ENCODE results near the gene DOCK4. TPM values are rescaled to one million over a fixed set of nuclear protein-coding genes. Genes with fewer than 3 reads are reported as not detected.

The DOCK4 gene
- total RNA-seq, 3 donors from 2014 or later: 1.1 to 2.1 (median 2.1) TPM

DNA sequence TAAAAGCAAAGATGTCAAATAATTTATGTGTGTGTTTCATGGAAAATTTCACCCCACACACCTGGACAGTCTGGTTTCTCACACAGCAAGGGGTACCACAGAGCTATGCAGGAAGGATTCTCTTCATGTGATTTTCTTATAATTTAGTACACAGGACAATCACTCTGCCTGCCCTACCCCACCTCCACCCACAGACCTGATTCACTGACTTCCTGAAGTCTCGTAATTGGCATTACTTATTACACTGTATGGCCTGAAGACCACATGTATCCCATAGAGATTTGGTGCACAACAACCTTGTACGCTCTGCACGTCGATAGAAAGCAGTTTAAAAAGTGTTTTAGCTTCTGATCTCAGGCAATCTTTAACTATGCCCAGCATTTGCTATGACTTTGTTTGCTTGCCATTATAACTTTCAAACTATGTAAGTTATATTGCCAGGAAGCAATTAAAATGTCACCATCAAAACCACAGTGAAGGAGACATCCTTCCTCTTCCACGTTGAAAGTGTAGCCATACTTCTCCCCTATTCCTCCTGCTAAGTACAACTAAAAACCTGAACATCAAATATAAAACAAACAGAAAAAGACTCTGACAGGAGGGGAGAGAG is 364.5 kb downstream of the DOCK4 start:
- no peak for ATAC-seq
- no peaks in the 10 kb centered on the region for H3K36me3 Mint-ChIP-seq (ENCODE audit: insufficient read depth)
- H3K4me1 Mint-ChIP-seq (ENCODE audit: low read depth): no peaks in the 10 kb centered on the region
- H3K4me3 Mint-ChIP-seq: no peak overlapping the region
- DNase-seq: no peak
- H3K27me3 Mint-ChIP-seq (ENCODE audit: low read depth): no peaks in the 10 kb centered on the region
- peaks cover 3% of the 10 kb centered on the region for H3K9me3 Mint-ChIP-seq

DNA sequence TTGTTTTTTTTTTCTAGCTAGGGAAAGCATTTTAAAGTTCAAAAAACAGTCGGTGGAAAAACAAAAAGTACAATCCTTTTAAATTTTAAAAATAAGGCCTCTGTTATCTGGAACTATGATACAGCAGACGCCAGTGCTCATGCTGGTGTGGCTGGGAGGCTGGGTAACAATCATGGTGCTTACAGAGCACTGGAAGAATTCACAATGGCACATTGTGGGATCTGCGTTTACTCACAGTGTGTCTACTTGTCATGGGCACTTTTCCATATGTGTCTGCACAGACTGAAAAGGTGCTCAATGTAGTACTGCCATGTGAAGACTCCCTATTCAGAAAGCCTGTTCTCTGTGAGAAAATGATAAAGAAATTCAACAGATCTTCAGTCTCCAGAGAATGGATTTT is 365.7 kb downstream of the DOCK4 start:
- no peaks in the 10 kb centered on the region for H3K36me3 Mint-ChIP-seq (ENCODE audit: insufficient read depth)
- ATAC-seq: no peak
- H3K4me1 Mint-ChIP-seq (ENCODE audit: low read depth): no peaks in the 10 kb centered on the region
- H3K4me3 Mint-ChIP-seq: no peak overlapping the region
- H3K9me3 Mint-ChIP-seq: peaks cover 9% of the 10 kb centered on the region
- no peak for DNase-seq
- peaks cover 2% of the 10 kb centered on the region for H3K27me3 Mint-ChIP-seq (ENCODE audit: low read depth)

DNA sequence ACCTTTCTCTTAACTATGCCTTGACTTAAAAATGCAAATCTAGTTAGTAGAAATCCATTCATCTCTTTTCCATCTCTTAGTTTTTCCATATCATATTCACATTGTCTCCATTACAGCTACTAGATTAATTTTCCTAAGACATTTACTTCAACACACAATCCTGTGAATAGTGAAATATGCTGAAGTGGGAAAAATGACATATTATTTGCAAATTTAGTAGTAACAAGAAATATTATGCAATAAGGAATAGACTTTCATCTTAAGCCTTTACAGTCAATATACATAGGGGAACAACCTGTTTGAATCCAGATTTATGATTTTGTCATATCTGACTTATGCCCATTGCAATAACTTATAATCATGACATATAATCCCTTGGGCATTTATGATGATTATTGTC is 366.9 kb downstream of the DOCK4 start:
- H3K4me1 Mint-ChIP-seq (ENCODE audit: low read depth): no peaks in the 10 kb centered on the region
- ATAC-seq (no peak), DNase-seq (no peak)
- peaks cover 2% of the 10 kb centered on the region for H3K27me3 Mint-ChIP-seq (ENCODE audit: low read depth)
- no peaks in the 10 kb centered on the region for H3K36me3 Mint-ChIP-seq (ENCODE audit: insufficient read depth)
- H3K4me3 Mint-ChIP-seq: no peak overlapping the region
- peaks cover 9% of the 10 kb centered on the region for H3K9me3 Mint-ChIP-seq

DNA sequence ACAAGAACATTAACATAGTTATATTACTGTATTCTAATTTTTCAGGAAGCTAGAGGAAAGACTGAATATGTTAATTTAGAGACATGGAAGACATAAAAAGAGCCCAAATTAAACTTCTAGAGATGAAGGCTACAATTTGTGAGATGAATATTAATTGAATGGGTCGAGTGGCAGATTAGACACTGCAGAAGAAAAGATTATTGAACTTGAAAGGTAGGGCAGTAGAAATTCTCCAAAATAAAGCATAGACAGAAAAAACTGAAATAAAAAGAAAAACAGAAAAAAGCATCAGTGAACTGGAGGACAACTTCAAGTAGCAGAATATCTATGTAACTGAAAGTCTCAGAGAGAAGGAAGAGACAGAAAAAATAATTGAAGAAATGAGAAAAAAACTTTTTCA is 369.6 kb downstream of the DOCK4 start:
- no peaks in the 10 kb centered on the region for H3K4me1 Mint-ChIP-seq (ENCODE audit: low read depth)
- H3K27me3 Mint-ChIP-seq (ENCODE audit: low read depth): peaks cover 2% of the 10 kb centered on the region
- peaks cover 9% of the 10 kb centered on the region for H3K9me3 Mint-ChIP-seq
- ATAC-seq: no peak
- H3K36me3 Mint-ChIP-seq (ENCODE audit: insufficient read depth): no peaks in the 10 kb centered on the region
- no peak overlapping the region for H3K4me3 Mint-ChIP-seq
- no peak for DNase-seq

DNA sequence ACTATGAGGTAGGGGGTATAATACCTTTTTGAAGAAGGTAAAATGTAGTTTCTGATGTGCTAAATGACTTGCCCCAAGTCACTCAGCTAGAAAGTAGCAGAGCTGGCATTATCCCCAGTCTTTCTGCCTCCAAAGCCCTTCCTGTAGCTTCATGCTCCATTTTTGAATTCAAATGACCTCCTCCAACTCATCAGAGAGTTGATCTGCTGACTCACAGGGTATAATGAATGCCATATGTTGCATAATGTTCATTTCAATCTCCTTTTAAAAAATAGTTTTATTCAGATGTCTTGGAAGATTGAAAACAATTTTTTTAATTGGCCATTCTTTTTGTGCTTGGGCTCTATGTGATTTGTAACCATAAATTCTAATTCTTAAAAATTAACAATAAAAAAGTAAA is 371.1 kb downstream of the DOCK4 start:
- ATAC-seq (no peak), DNase-seq (no peak)
- peaks cover 9% of the 10 kb centered on the region for H3K9me3 Mint-ChIP-seq
- H3K36me3 Mint-ChIP-seq (ENCODE audit: insufficient read depth): no peaks in the 10 kb centered on the region
- no peaks in the 10 kb centered on the region for H3K4me1 Mint-ChIP-seq (ENCODE audit: low read depth)
- peaks cover 4% of the 10 kb centered on the region for H3K27me3 Mint-ChIP-seq (ENCODE audit: low read depth)
- H3K4me3 Mint-ChIP-seq: no peak overlapping the region

DNA sequence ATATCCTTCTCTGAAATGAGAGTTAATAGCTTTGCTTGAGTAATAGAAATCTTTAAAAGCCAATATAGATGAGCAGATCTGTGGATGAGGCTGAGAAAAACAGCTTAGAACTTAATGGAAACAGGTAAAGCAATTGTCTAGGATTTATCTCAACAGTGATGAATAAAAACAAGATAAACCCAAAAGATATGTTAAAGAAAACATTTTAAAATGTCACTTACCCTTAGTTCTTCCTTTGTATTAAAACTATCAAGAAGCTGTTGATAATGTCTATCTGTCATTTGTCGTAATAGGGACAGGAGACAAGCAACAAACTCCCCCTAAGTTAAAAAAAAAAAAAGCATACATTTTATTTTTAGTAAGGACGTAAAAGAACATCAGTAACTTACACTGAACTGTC is 371.8 kb downstream of the DOCK4 start:
- H3K27me3 Mint-ChIP-seq (ENCODE audit: low read depth): peaks cover 4% of the 10 kb centered on the region
- no peak for ATAC-seq
- H3K4me3 Mint-ChIP-seq: no peak overlapping the region
- H3K4me1 Mint-ChIP-seq (ENCODE audit: low read depth): no peaks in the 10 kb centered on the region
- no peaks in the 10 kb centered on the region for H3K36me3 Mint-ChIP-seq (ENCODE audit: insufficient read depth)
- peaks cover 9% of the 10 kb centered on the region for H3K9me3 Mint-ChIP-seq
- no peak for DNase-seq

DNA sequence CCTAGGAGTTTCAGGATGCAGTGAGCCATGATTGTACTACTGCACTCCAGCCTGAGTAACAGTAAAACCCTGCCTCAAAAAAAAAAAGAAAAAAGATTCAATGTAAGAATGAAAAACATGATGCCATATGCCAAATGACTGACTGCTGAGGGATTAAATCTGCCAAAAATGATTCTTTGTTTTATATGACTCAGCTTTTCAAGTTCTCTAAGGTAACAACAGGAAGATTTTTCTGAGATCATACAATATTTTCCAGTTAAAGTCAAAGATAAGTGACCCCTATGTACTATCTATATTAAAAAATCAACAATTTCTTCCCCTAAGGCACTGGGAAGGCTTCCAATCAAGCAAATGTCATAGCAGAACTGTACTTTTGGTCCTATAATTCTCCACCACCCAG is 372.7 kb downstream of the DOCK4 start:
- Mint-ChIP-seq H3K27me3 (ENCODE audit: low read depth) (peaks cover 4% of the 10 kb centered on the region), H3K4me3 (no peak overlapping the region), H3K36me3 (ENCODE audit: insufficient read depth) (no peaks in the 10 kb centered on the region), H3K9me3 (peaks cover 9% of the 10 kb centered on the region), H3K4me1 (ENCODE audit: low read depth) (no peaks in the 10 kb centered on the region)
- ATAC-seq (no peak), DNase-seq (no peak)

DNA sequence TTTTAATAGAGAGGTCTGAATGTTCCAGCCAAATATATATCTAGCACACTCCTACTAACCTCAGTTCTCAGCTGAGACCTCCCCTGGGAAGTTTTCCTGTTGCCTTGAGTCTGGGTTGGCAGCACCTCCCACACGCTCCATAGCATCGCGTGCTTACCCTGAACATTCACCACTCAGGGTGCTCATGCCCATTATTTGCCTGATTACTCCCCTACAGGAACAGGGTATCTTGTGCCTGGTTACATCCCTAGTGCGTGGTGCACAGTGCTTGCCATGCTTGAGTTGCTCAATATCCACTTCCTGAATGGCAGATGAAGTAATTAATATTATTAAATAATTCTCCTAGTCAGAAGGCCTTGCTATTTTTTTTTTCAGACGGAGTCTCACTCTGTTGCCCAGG is 374.0 kb downstream of the DOCK4 start:
- peaks cover 9% of the 10 kb centered on the region for H3K9me3 Mint-ChIP-seq
- peaks cover 4% of the 10 kb centered on the region for H3K27me3 Mint-ChIP-seq (ENCODE audit: low read depth)
- H3K36me3 Mint-ChIP-seq (ENCODE audit: insufficient read depth): no peaks in the 10 kb centered on the region
- H3K4me3 Mint-ChIP-seq: no peak overlapping the region
- ATAC-seq: no peak
- no peak for DNase-seq
- no peaks in the 10 kb centered on the region for H3K4me1 Mint-ChIP-seq (ENCODE audit: low read depth)

DNA sequence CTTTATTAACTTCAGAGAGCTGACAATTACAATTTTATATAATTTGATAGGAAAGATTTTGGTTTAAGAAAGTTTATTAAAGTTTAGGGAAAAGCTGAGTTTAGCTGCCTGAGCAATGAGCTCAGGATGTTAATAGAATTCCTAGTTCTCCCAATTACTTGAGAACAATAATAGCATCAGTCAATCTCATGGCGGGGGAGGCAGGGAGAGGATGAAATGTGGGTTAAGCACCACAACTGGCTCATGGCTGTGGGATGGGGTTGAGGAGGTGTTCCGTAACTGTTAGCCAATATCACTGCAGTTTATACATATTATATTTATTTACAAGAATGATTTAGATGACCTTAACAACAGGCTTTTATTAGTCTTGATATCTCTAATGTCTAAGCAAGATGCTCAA is 377.0 kb downstream of the DOCK4 start:
- Mint-ChIP-seq H3K36me3 (ENCODE audit: insufficient read depth) (no peaks in the 10 kb centered on the region), H3K27me3 (ENCODE audit: low read depth) (peaks cover 2% of the 10 kb centered on the region), H3K9me3 (no peaks in the 10 kb centered on the region), H3K4me1 (ENCODE audit: low read depth) (no peaks in the 10 kb centered on the region), H3K4me3 (no peak overlapping the region)
- no peak for DNase-seq
- no peak for ATAC-seq

DNA sequence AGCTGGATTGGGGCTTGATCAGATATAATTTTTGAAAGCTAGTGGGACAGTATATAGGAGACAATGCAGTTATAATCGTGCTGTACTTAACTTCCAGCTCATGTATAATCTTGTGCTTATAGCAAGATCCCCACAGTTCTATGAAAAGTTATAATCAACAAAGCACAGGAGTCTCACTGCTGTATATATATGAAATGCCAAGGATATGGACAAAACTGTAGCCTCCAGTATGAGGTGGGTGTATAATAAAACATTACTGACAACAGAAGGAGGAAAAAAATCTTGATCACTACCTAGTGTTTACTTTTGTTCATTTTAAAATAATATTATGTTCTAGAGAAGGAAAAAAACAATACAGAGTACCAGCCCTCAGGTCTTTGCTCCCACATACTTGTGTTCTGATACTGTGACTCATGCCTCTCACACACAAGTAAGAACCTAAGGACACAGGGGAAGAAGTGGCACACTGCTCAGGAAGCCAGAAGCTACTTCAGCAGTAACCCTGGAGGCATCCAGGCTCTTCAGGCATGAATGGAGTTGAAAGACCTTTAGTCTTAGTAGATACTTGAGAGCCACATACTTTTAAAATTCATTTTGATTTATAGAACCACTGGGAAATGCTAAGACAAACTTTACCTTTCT is 378.2 kb downstream of the DOCK4 start:
- Mint-ChIP-seq H3K9me3 (no peaks in the 10 kb centered on the region), H3K27me3 (ENCODE audit: low read depth) (peaks cover 2% of the 10 kb centered on the region), H3K4me1 (ENCODE audit: low read depth) (no peaks in the 10 kb centered on the region), H3K4me3 (no peak overlapping the region), H3K36me3 (ENCODE audit: insufficient read depth) (no peaks in the 10 kb centered on the region)
- ATAC-seq: no peak
- DNase-seq: no peak

DNA sequence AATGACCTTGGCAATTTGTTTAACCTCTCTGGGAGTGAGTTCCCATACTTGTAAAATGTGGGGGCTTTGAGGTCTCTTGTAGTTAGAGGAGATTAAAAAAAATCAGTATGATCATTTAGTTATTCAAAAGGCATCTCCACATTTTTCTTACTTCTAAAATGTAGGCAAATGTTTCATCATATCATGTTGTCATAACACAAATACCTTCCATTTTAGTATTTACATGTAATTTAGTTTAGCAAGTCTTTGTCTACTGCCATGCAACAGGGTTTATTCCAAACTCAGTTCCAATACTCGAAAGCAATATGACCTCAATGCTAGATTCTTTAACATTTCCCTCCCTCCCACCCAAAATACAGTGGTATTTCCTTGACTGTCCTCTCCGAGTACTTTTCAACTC is 381.2 kb downstream of the DOCK4 start:
- no peaks in the 10 kb centered on the region for H3K36me3 Mint-ChIP-seq (ENCODE audit: insufficient read depth)
- H3K4me3 Mint-ChIP-seq: no peak overlapping the region
- DNase-seq: no peak
- no peaks in the 10 kb centered on the region for H3K27me3 Mint-ChIP-seq (ENCODE audit: low read depth)
- H3K9me3 Mint-ChIP-seq: no peaks in the 10 kb centered on the region
- ATAC-seq: no peak
- H3K4me1 Mint-ChIP-seq (ENCODE audit: low read depth): no peaks in the 10 kb centered on the region

DNA sequence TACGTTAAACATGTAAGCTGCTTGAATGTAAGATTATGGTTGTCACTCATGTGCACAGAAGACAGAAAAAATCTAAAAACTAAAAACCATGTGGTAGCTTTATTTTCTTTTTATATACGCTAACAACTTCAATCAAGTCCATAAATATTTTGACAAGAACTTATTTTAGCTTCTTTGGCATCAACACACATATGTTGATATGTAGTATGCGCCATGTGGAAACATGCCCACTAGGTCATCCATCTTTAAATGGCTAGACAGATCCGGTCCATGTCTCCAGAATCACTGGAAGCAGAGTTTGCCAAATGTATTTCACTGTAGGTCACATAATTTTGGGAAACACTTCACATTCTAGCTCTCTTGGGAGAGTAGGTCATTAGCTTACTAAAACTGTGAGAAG is 382.4 kb downstream of the DOCK4 start:
- Mint-ChIP-seq H3K9me3 (no peaks in the 10 kb centered on the region), H3K4me3 (no peak overlapping the region), H3K36me3 (ENCODE audit: insufficient read depth) (no peaks in the 10 kb centered on the region), H3K4me1 (ENCODE audit: low read depth) (no peaks in the 10 kb centered on the region), H3K27me3 (ENCODE audit: low read depth) (no peaks in the 10 kb centered on the region)
- no peak for ATAC-seq
- DNase-seq: no peak

DNA sequence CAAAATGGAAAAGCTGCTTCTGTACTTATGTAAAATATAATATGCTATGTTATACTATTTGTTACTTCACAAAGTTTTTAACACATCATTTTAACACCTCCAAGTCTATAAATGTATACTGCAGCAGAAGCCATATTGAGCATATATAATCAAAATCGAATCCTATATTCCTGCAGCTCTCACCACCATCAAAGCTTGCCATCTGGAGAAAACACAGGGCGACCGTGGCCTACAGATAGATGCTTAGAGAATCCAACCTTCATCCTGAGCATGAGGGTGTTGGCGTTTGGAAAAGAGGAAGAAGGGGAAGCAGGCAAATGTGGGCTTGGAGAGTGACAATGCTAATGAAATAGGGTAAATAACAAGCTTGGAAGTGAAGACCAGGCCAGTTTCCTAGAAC is 385.2 kb downstream of the DOCK4 start:
- Mint-ChIP-seq H3K36me3 (ENCODE audit: insufficient read depth) (no peaks in the 10 kb centered on the region), H3K4me1 (ENCODE audit: low read depth) (no peaks in the 10 kb centered on the region), H3K4me3 (no peak overlapping the region), H3K27me3 (ENCODE audit: low read depth) (no peaks in the 10 kb centered on the region), H3K9me3 (no peaks in the 10 kb centered on the region)
- DNase-seq (no peak), ATAC-seq (no peak)

DNA sequence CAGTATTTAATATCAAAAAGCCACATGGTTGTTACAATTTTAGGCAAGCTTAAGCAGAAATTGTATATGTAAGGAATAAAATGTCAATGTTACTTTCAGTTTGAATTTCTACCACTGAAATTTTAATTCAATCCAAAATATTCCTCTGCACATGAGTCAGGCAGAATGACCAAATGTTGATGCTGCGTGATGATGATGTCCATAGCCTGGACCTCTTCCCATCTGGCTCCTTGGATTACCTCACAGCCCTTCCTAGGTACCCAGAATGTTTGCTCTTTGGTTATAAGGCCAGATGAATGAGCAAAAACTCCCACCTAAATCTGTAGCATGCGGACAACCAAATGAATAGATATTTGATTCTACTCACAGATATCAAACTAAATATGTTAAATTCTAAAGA is 385.6 kb downstream of the DOCK4 start:
- no peak for DNase-seq
- no peak for ATAC-seq
- Mint-ChIP-seq H3K4me1 (ENCODE audit: low read depth) (no peaks in the 10 kb centered on the region), H3K4me3 (no peak overlapping the region), H3K27me3 (ENCODE audit: low read depth) (no peaks in the 10 kb centered on the region), H3K36me3 (ENCODE audit: insufficient read depth) (no peaks in the 10 kb centered on the region), H3K9me3 (no peaks in the 10 kb centered on the region)

DNA sequence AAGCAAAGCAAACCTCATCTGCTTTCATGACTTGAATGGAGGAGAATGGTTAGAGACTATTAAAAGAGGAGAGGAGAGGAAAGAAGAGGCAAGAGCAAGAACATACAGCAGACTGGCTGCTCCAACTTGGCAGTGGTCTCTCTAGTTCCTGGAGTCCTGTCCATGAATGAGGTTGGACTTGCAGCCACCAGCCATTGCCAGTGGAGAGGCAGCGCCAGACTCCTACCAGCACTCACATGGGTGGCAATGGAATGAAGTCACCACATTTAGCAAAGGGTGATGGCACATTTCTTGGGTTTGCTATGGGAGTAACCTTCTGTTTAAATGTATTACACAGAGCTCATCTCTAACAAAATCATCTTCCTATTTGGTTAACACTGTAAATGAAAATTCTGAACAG is 386.1 kb downstream of the DOCK4 start:
- H3K4me1 Mint-ChIP-seq (ENCODE audit: low read depth): no peaks in the 10 kb centered on the region
- H3K36me3 Mint-ChIP-seq (ENCODE audit: insufficient read depth): no peaks in the 10 kb centered on the region
- ATAC-seq (no peak), DNase-seq (no peak)
- H3K9me3 Mint-ChIP-seq: no peaks in the 10 kb centered on the region
- no peak overlapping the region for H3K4me3 Mint-ChIP-seq
- no peaks in the 10 kb centered on the region for H3K27me3 Mint-ChIP-seq (ENCODE audit: low read depth)
